NCI-H226 (cell line): ENCODE results near the gene PKD2L1.
"Not testable (repeated sequence)": the region's sequence is repeated elsewhere in the genome, so short reads cannot be mapped to it uniquely, and the experiment has no call there.

Experiments
- DNase-seq: peaks from one replicate; pipeline ENCODE4 v3.0.0-alpha.2; 2015

The PKD2L1 gene

DNA sequence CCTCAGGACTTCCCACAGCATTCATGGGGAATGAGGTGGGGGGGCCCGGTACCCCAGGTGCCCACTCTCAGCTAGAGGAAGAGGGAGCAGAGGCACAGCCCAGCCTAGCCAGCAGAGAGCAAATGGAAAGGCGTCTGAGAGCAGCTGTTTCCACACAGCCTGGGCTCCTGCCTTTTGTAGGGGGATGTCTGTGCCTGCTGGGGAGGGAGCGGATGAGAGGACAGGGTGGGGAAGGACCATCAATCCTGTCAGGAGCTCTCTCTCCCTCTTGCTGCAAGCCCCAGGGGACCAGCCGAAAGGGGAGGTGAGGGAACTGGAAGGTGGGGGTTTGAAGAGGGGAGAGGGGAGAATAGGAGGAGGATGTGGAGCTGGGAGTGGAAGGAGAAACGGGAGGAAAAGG, at the start of gene PKD2L1:
PKD2L1 (minus strand) TSS at position 150 of the 400 bp plus-strand sequence; CDS start at position 25, 125 bp downstream.
- DNase-seq = no peak

GRCh38 chr10:100377830-100378229, 47.8 kb upstream of the PKD2L1 start:
- no peak for DNase-seq

GRCh38 chr10:100376656-100377055, 46.6 kb upstream of the PKD2L1 start:
- DNase-seq = not testable (repeated sequence)

GRCh38 chr10:100374677-100375353, 44.8 kb upstream of the PKD2L1 start:
- not testable (repeated sequence) for DNase-seq

DNA sequence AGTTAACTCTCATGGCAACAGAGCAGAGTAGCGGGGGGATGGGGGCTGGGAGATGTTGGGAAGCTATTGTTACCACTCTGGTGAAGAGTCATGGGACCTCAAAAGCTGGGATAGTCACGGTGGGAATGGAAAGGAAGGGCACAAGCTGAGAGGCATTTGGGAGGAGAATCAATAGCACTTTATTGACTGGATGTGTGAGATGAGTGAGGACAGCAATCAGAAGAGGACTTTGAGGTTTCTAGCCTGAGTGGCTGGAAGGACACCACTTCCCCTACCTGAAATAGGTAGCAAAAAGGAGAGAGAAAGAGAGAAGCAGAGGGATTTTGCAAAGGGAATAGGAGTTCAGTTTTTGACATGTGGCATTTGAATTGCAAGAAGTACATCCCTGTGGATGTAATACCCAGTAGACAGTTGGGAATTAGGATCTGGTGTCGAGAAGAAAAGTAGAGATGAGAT, 44.2 kb upstream of the PKD2L1 start:
- DNase-seq = no peak

GRCh38 chr10:100373298-100374199, 43.5 kb upstream of the PKD2L1 start:
- peak; percentile 100 for DNase-seq

GRCh38 chr10:100372415-100373297, 42.6 kb upstream of the PKD2L1 start:
- DNase-seq = no peak

- DNase-seq = no peak
Observed at GRCh38 chr10:100371482-100372027, 41.5 kb upstream of the PKD2L1 start.

GRCh38 chr10:100370714-100371481, 40.9 kb upstream of the PKD2L1 start:
- peak; percentile 89 for DNase-seq

GRCh38 chr10:100368721-100369120, 38.7 kb upstream of the PKD2L1 start:
- DNase-seq = no peak

GRCh38 chr10:100364735-100365391, 34.8 kb upstream of the PKD2L1 start:
- DNase-seq = peak; percentile 92

DNA sequence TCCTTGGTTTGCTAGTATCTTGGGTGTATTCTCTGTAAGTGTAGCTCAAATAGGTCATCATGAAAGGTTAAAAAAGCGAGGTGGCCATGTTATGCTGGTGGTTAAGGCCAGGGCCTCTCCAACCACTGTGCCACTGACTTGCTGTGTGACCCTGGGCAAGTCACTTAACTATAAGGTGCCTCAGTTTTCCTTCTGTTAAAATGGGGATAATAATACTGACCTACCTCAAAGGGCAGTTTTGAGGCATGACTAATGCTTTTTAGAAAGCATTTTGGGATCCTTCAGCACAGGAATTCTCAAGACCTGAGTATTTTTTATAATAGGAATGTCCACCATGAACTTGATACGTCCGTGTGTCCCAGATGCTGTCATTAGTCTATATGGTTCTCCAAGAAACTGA, 34.1 kb upstream of the PKD2L1 start:
- DNase-seq = no peak

DNA sequence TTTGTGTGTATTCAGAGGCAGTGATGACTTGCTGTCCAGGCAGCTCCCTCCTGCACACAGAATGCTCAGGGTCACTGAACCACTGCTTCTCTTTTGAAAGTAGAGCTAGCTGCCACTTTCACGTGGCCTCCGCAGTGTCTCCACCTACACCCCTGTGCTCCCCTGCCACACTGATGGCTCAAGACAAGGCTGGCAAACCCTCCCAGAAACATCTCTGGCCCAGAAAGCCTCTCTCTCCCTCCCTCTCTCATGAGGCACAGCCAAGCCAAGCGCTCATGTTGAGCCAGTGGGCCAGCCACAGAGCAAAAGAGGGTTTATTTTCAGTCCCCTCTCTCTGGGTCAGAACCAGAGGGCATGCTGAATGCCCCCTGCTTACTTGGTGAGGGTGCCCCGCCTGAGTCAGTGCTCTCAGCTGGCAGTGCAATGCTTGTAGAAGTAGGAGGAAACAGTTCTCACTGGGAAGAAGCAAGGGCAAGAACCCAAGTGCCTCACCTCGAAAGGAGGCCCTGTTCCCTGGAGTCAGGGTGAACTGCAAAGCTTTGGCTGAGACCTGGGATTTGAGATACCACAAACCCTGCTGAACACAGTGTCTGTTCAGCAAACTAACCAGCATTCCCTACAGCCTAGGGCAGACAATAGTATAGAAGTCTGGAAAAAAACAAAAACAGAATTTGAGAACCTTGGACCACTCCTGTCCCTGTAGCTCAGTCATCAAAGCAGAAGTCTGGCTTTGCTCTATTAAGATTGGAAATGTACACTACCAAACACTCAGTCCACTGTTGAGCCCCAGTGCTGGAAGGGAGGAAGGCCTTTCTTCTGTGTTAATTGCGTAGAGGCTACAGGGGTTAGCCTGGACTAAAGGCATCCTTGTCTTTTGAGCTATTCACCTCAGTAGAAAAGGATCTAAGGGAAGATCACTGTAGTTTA, 32.8 kb upstream of the PKD2L1 start:
- DNase-seq = no peak

DNA sequence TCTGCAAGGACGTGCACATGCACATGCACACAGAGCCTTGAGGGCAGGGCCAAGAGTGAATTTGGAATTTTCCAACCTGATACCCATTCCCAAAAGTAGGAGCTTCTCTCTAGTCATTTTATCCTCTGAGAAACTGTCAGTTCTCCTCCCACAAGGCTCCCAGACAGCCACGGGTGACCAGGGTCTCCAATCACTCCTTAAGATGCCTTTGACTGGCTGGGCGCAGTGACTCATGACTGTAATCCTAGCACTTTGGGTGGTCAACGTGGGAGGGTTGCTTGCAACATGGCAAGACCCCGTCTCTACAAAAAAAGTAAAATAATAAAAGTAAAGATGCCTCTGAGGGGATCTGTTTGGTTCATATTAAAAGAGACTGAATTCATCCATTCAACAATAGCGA, 30.2 kb upstream of the PKD2L1 start:
- no peak for DNase-seq

- peak; percentile 29 for DNase-seq
Observed at GRCh38 chr10:100359529-100360150, 29.6 kb upstream of the PKD2L1 start.

DNA sequence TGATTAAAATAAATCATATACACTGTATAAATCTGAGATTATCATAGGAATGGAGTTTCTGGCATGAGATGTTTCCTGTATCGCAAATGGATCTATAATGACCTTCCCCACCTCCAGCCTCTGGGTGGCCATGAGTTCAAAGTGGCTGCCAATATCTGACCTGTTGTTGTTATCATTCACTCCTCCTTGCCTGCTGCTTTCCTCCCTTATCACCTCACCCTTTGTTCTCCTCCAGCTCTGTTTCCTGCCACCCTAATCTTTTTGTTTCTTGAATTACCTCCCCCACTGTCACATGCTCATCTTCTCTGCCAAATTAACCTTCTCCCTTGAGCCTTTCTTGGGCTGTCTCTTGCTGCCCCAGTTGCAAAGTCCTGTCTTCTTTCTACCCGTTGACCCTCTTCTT, 29.0 kb upstream of the PKD2L1 start:
- no peak for DNase-seq

- DNase-seq = no peak
Observed at GRCh38 chr10:100357059-100357858, 27.2 kb upstream of the PKD2L1 start.
